Sigmoid colon (tissue), 4 donors: ENCODE measurements around the gene PNKP.

ENCODE experiments used
- POLR2A ChIP-seq, 2 donors: fragments of 450-650 bp; IDR thresholded peaks; one replicate each; pipeline ENCODE4 v1.6.1; 2016; ENCODE audit warnings: antibody characterized with exemption in 2 of 2, mild to moderate bottlenecking in 2 of 2, moderate library complexity in 2 of 2
- POLR2AphosphoS5 ChIP-seq, 4 donors: sonication (generic); formaldehyde crosslinking; IDR thresholded peaks; one replicate each; pipeline ENCODE4 v1.6.1; 2017; ENCODE audit warnings: antibody characterized with exemption in 4 of 4
- TF ChIP-seq, protein P1 (sequence below), 4 experiments: fragments of 450-650 bp in 3 of 4; fragments of 200-600 bp in 1 of 4; IDR thresholded peaks; one replicate each; pipeline ENCODE4 v1.5.1; 2016 to 2019; ENCODE audit warnings: antibody characterized with exemption in 4 of 4, mild to moderate bottlenecking in 3 of 4, moderate library complexity in 2 of 4

DNA sequence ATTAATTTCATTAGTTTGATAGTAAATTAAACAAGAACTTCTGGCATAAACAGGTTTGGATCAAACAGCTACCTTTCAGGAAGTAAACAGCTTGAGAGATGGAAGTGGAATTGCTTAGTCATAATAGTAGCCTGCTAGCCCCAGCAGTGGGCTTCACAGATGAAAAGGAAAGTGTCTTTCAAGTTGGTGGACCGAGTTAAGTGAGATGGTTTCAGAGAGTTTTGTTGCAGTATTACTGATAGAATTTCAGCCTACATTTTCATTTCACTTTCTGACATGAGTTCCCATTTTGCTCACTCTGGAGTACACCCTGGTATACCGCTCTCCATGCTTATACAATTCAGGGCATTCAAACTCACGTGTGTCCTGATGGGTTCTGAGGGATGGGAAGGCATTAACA is 18.4 kb downstream of the PNKP start:
- TF ChIP-seq POLR2AphosphoS5 (IDR thresholded peaks at IDR 0.05): no peak
- TF ChIP-seq, protein P1, sequence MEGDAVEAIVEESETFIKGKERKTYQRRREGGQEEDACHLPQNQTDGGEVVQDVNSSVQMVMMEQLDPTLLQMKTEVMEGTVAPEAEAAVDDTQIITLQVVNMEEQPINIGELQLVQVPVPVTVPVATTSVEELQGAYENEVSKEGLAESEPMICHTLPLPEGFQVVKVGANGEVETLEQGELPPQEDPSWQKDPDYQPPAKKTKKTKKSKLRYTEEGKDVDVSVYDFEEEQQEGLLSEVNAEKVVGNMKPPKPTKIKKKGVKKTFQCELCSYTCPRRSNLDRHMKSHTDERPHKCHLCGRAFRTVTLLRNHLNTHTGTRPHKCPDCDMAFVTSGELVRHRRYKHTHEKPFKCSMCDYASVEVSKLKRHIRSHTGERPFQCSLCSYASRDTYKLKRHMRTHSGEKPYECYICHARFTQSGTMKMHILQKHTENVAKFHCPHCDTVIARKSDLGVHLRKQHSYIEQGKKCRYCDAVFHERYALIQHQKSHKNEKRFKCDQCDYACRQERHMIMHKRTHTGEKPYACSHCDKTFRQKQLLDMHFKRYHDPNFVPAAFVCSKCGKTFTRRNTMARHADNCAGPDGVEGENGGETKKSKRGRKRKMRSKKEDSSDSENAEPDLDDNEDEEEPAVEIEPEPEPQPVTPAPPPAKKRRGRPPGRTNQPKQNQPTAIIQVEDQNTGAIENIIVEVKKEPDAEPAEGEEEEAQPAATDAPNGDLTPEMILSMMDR (IDR thresholded peaks at IDR 0.05): no peak
- no peak for TF ChIP-seq POLR2A (IDR thresholded peaks at IDR 0.05)
